GM18520 (cell line): ENCODE results near the gene SERINC2.
"Not testable (repeated sequence)": the region's sequence is repeated elsewhere in the genome, so short reads cannot be mapped to it uniquely, and the experiment has no call there.

Experiments used
- ATAC-seq: cut with Tn5 transposase; IDR thresholded peaks from one replicate; pipeline ENCODE4 v1.9.1; 2021; ENCODE audit not compliant: unreplicated experiment

SERINC2 gene

GRCh38 chr1:31382379-31382989 lies 30.5 kb upstream of the SERINC2 start:
- ATAC-seq: no peak

GRCh38 chr1:31383967-31384366 lies 29.0 kb upstream of the SERINC2 start:
- no peak for ATAC-seq

DNA sequence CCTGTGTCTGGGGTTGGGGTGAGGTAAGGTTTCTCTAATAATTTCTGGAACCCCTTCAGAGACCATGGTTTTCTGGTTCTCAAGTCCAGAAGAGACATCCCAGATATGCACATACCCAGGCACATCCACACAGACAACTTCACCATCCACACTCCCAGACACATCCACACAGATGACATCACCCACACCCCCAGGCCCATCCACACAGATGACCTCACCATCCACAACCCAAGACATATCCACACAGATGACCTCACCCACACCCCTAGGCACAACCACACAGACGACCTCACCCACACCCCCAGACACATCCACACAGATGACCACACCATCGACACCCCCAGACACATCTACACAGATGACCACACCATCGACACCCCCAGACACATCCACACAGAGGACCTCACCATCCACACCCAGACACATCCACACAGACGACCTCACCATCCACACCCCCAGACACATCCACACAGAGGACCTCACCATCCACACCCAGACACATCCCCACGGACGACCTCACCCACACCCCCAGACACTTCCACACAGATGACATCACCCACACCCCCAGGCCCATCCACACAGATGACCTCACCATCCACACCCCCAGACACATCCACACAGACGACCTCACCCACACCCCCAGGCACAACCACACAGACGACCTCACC lies 26.3 kb upstream of the SERINC2 start:
- not testable (repeated sequence) for ATAC-seq

GRCh38 chr1:31387612-31388011 lies 25.4 kb upstream of the SERINC2 start:
- no peak for ATAC-seq

GRCh38 chr1:31389616-31390015 lies 23.4 kb upstream of the SERINC2 start:
- no peak for ATAC-seq

DNA sequence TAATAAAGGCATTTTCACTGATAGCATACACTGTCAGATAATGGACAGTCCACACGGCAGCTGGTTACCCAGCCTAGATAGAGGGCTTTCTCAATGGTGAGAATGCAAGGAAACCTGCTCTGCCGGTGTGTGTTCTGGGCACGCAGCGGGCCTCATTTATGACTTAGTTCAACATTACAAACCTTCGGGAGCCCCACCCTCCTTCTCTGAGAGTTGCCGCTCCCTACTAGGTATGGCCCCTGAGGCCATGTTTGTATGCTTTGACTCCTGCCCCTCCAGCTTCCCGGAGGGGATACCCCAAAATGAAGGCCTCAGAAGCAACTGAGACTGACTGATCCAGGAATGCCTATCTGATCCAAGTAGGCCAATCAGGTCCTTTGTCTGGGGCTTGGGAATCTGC lies 22.9 kb upstream of the SERINC2 start:
- no peak for ATAC-seq

DNA sequence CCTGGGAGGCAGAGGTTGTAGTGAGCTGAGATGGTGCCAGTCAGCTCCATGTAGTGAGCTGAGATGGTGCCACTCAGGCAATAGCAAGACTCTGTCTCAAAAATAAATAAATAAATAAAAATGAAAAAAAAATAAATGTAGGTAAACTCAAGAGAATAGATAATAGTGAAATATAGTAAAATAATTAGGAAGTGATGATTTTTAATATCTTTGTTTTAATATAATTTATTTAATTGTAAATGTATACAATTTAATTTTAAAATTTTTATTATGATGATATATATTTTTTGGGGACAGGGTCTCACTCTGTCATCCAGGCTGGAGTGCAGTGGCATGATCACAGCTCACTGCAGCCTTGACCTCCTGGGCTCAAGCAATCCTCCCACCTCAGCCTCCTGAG lies 19.6 kb upstream of the SERINC2 start:
- ATAC-seq: no peak

DNA sequence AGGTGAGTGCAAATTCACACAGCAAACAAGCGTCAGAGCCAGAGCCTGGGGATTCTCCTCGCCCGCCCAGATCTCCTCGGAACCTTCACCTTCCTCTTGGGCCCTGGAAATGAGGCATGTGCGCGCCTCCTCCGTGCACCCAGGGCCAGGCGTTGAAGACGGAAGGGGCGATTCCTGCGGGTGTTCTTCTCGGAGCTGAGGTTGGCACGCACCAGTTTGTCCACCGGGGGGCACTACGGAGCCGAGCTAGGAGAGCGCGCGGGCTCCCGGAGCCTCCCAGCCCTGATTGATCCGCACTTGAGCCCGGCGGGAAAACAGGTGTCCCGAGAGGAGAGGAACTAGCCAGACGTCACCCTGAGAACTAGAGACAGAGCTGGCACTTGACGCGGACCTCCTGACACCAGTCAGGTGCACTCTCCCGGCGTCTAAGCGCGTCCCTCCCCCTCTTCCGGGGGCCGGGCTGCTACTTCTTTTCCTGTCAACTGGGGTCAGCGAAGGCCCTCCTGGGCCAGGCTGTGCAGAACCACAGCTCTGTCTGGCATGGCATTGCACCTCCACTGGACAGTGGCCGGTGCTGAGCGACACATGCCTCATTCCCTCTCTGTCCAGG lies 18.3 kb upstream of the SERINC2 start:
- no peak for ATAC-seq

DNA sequence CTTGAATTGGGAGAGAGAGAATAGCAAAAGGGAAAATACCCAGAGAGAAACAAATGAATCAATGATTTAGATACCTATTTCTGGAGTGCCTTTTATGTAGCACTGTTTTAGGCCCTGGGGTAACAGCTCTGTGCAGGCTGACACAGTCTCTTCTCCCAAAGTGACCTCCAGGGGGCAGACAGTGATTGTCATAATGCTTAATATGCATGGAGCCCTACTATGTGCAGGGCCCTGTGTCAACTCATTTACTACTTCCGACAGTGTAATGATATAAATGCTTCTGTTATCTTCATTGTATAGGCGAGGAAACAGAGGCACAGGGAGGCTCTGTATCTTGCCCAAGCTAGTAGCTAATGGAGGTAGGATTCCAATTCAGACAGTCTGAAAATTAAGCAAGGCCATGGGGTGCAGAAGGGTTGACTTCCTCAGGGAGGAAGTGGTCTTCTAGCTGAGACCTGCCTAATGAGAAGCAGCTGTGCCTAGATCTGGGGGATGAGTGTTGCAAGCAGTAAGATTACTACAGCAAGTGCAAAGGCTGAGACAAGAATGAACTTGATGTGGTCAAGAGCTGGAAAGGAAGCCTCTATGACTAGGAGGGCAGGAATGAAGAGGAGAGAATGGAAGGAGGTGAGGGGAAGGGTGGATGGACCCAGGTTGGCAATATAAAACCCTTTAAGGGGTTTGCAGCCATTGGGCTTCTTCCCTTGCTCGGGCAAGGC lies 16.2 kb upstream of the SERINC2 start:
- ATAC-seq: no peak

- ATAC-seq: no peak
These were observed 15.5 kb upstream of the SERINC2 start for GRCh38 chr1:31397360-31398095.

DNA sequence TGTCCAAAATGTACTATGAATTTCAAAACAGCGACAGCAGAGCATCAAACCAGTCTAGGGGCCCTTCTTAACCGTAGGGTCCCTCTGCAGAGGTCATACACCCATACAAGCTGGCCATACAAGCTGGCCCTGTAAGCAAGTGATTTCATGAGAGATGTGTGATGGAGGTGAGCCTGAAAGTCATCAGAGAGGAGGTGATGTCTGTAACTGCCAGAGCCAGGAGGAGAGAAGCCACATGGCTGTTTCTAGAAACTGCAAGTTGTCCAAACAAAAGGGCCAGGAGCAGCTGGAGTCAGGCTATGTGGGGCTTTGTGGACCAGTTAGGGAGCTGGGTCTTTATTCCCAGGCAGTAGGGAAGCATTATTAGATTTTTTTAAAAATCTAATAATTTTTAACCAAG lies 14.8 kb upstream of the SERINC2 start:
- ATAC-seq: no peak

DNA sequence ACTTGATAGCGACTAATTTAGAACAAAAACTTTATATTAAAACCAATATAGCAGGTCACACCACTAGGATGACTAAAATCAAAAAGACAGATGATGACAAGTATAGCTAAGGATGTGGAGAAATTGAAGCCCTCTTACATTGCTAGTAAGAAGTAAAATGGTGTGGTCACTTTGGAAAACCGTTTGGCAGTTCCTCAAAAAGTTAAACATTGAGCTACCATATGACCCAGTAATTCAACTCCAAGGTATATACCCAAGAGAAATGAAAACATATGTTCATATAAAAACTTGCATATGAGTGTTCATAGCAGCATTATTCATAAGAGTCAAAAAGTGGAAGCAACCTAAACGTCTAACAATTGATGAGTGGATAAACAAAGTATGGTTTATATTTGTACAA lies 13.0 kb upstream of the SERINC2 start:
- ATAC-seq: no peak

GRCh38 chr1:31400393-31400792 lies 12.6 kb upstream of the SERINC2 start:
- no peak for ATAC-seq

GRCh38 chr1:31401241-31401640 lies 11.8 kb upstream of the SERINC2 start:
- ATAC-seq: no peak

DNA sequence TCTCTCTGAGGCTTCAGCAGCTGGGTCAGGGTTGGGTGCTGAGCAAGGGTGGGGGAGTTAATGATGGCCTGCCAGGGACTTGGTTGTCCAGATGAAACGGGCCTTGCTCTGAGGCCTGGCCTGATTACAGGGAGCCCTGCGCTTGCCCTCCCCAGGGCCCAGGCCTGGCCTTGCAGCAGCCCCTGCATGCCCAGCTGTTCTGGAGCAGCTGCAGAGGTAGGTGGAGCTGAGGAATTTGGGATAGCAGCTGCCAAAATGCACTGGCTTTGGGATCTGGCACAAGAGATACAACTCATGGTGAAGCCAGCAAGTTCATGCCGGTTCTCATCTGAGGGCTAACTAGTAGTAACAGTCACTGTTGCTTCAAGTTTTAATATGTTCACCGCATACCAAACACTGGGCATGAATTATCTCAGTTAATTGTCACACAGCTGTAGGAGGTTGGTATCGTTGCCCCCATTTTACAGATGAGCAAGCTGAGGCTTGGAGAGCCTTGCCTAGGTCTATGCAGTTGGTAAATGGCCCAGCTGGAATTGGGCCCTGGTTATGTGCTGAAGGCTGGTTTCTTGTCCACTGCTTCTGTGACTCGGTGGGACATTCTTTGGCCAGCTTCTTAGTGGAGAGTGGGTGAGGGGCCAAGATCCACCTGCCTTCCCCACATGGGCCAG lies 7.3 kb upstream of the SERINC2 start:
- ATAC-seq: no peak

- ATAC-seq: no peak
These were observed 5.9 kb upstream of the SERINC2 start for GRCh38 chr1:31407029-31407626.

DNA sequence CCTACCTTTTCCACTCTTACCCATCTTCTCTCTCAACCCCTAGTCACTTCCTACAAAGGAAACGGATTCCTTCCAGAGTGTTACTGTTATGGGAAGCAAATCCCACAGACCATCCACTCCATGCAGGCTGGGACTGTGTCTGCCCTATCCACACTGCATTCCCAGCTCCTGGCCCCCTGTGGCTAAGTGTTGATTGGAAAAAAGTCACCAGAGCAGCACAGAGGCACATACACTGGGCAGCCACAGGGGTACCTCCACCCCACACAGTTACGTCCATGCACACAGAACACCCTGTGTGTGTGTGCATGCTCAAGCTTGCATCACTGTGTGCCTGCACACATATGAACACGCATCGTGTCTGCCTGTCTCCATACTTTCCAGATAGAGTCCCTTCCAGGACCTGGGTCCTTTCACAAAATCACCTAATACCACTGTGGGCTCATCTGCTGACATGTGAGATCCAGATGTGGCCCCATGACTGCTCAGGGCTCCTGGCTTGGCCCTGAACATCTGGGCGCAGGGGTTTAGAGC lies 4.2 kb upstream of the SERINC2 start:
- no peak for ATAC-seq

DNA sequence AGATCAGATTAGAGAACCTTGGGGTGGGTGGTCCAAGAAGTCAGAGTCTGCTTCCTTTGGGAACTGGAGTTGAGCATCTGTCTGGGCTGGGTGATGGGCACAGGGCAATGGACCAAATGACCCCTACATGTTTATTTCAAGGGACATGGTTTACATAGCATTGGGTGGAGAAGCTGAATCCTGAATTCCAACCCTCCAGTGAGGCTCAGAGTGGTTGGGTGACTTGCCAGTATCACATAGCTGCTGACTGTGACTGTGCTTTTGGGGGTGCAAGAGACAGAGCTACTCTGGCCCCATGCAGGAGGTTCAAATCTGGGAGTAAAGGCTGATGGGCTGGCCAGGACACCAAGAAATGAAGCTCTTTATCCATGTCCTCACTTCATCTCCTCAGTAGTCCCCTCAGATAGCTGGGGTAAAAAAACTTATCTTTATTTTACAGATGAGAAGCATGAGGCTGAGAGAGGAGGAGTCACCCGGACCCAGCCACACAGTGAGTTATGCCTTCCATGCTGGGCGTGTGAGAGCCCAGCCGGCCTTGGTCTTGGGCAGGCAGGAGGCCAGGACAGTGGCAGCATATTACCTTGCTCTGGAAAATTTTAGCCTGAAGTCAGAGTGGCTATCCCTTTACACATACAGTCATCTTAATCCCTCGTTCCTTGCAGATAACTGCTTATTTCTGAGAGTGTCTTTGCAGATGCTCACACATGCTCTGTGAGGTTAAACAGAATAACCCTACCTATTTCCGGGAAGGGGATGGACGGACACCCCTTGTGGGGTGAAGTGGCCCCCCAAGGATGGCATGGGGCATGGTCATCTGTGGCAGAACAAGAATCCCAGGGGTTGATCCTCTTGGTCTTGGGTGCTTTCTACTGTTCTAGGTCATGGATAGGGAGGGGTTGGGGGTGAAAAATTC lies 2.8 kb upstream of the SERINC2 start:
- ATAC-seq: no peak

DNA sequence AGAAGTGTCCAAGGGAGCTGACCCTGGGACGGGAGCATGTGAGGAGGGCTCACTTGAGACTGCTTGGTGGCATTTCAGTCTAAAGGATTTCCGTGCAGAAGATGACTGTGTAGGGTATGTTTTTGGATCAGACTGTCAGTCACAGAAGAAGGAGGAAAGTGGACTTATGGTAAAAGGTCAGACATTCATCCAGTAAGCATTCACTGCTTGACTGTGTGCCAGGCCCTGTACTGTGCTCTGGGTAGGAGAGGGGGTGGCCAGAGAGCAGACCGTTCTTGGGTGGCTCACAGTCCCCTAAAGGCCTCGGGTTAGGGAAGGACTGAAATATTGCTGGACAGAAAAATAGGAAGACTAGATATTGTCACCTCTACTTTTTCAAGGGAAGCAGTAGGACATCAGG lies 2.1 kb upstream of the SERINC2 start:
- no peak for ATAC-seq
